ENCODE measurements around the gene TGFBR2. TPM values are rescaled to one million over a fixed set of nuclear protein-coding genes. Genes with fewer than 3 reads are reported as not detected.
A peak's percentile ranks its signal among the peaks of the same experiment; 100 is the strongest.

TGFBR2 gene
- total and polyA plus RNA-seq, 2 of the 13 experiments (the other 11 are each of a cell fraction or from before 2014, with no cell fraction given): 82.2 to 187 TPM

DNA sequence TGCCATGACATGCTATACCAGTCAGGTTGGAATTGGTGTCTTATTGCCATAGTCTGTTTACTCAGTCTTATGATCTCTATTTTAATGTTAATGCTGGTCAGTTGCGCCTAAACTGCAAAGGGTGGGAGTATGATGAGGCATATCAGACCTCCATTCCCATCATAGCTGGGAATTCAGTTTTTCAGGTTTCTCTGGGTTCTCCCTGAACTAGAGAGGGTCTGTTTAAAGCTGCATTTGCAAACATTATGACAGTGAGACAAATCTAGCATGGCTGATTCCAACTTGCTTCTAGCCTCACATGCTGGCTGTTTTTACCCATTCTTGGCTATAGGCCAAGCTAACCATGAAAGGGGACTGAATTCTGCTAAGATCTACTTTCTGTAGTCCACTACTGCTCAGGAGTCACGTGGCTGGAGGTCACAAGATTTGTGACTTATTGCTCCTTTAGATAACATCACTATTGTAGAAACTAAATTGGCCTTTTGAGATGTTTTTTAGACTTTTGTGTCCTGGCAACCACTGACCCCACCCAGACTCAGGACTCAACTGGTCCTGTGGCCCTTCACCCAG lies 96.5 kb downstream of the TGFBR2 start:
- Histone ChIP-seq H3K36me3 (replicated peaks in 1 of 2; ENCODE audit: control insufficient read depth in 1 of 2, insufficient read depth in 2 of 2, low read length in 2 of 2) (no peaks in the 10 kb centered on the region), H3K4me3 (replicated peaks in 1 of 3; ENCODE audit: insufficient read depth in 1 of 3, low read depth in 2 of 3, low read length in 3 of 3) (no peak overlapping the region), H3K4me2 (ENCODE audit: low read depth, low read length) (no peak overlapping the region), H4K20me1 (ENCODE audit: insufficient read depth, low read length) (no peaks in the 10 kb centered on the region), H3K9me3 (ENCODE audit: low read length) (peaks cover 5% of the 10 kb centered on the region; the same call in 1 of the 2 replicates), H3K79me2 (ENCODE audit: insufficient read depth, low read length) (no peaks in the 10 kb centered on the region), H3K9ac (ENCODE audit: insufficient read depth, low read depth, low read length) (no peak overlapping the region), H2AFZ (ENCODE audit: low read length) (no peak overlapping the region), H3K27ac (ENCODE audit: extremely low read length, insufficient read depth, low read length) (no peak overlapping the region), H3K4me1 (ENCODE audit: insufficient read depth, low read length) (no peaks in the 10 kb centered on the region), H3K27me3 (ENCODE audit: control insufficient read depth in 1 of 2, insufficient read depth in 2 of 2, low read length in 2 of 2) (no peaks in the 10 kb centered on the region)
- no peak for DNase-seq (ENCODE audit: low spot score)
- no TSS peak for BruUV-seq (replicated peaks)
- in situ Hi-C loops (cut with HindIII; ENCODE audit: extremely low pct_ligation_motif_present, low pct_unique_long_range_greater_than_20kb): no loop called here
- ATAC-seq: peak; percentile 14
- FAIRE-seq: no peak
- TF ChIP-seq POLR2AphosphoS2 (IDR thresholded peaks at IDR 0.05; ENCODE audit: low read depth, low read length): 0 out of 2 replicates have a peak, but pooled peaks have one; percentile 25
- peak; percentile 71 for TF ChIP-seq POLR2G (IDR thresholded peaks at IDR 0.05; ENCODE audit: low read depth, low read length)
- TF ChIP-seq, protein P1, sequence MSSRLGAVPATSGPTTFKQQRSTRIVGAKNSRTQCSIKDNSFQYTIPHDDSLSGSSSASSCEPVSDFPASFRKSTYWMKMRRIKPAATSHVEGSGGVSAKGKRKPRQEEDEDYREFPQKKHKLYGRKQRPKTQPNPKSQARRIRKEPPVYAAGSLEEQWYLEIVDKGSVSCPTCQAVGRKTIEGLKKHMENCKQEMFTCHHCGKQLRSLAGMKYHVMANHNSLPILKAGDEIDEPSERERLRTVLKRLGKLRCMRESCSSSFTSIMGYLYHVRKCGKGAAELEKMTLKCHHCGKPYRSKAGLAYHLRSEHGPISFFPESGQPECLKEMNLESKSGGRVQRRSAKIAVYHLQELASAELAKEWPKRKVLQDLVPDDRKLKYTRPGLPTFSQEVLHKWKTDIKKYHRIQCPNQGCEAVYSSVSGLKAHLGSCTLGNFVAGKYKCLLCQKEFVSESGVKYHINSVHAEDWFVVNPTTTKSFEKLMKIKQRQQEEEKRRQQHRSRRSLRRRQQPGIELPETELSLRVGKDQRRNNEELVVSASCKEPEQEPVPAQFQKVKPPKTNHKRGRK (CRISPR knock-in tag; IDR thresholded peaks at IDR 0.05): no peak
- TF ChIP-seq AGO2 (optimal IDR thresholded peaks at IDR 0.05; ENCODE audit: low read depth, low read length): peak; percentile 50
- TF ChIP-seq POLR2A (IDR thresholded peaks at IDR 0.05; ENCODE audit: insufficient read depth in 1 of 2, low read depth in 2 of 2, low read length in 2 of 2): 0 out of 4 replicates have a peak, but pooled peaks of 1 of the 2 experiments have one; percentile 16
- TF ChIP-seq SSRP1 (CRISPR knock-in tag; IDR thresholded peaks at IDR 0.05): 0 out of 2 replicates have a peak, but pooled peaks have one; percentile 12
- 75% methylated on average over 2 of the region's 2 CpGs for WGBS (ENCODE audit: low lambda C conversion rate)
- intact Hi-C loops (cut with micrococcal nuclease; ENCODE audit: unreplicated experiment): loop anchor here (2.0 kb wide), 1 partner anchor 46 kb away; no protein-coding TSS in a partner anchor
- POLR2A ChIA-PET: no interaction called here
- CTCF ChIA-PET (ENCODE audit: low intra/inter-chr PET ratio, low total read pairs): no interaction called here

All from HepG2 (cell line).